ENCODE results near the gene CTLA4.

CTLA4 gene

DNA sequence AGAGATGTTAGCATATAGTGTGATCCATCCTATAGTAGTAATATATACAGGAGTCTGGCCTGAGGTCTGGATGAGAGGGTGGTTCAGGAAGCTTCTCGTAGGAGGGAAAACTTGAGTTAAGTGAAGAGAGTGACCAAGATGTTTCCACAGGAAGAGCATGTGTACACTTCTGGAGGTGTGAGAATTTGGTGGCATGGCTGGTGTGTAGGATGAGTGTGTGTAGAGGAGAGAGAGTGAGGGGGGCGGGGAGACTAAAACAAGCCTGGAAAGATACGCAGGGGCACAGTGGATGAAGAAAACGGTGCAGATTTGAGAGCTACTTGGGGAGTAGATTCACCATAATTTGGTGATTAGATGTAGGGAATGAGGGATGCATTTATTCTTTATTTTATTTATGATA is 43.5 kb upstream of the CTLA4 start:
- Histone ChIP-seq H3K79me2 (ENCODE audit: insufficient read depth, low read length) (no peaks in the 10 kb centered on the region), H3K4me1 (ENCODE audit: insufficient read depth, low read length, severe bottlenecking) (no peaks in the 10 kb centered on the region), H3K36me3 (ENCODE audit: insufficient read depth, low read length) (no peaks in the 10 kb centered on the region), H3K27ac (ENCODE audit: low read depth, low read length, poor library complexity, severe bottlenecking) (no peak overlapping the region), H3K4me2 (ENCODE audit: low read length) (no peak overlapping the region), H3K27me3 (ENCODE audit: insufficient read depth, low read length) (peaks cover 4% of the 10 kb centered on the region; the same call in 1 of the 2 replicates), H3K4me3 (ENCODE audit: low read depth, low read length, poor library complexity, severe bottlenecking) (no peak overlapping the region), H4K20me1 (ENCODE audit: insufficient read depth, low read length) (no peaks in the 10 kb centered on the region), H2AFZ (ENCODE audit: low read length) (no peak overlapping the region), H3K9me3 (ENCODE audit: low read length) (no peaks in the 10 kb centered on the region), H3F3A (ENCODE audit: insufficient read depth, low read length) (no peaks in the 10 kb centered on the region), H3K9ac (ENCODE audit: low read length) (no peak overlapping the region), H3K9me2 (ENCODE audit: low read depth, low read length) (no peaks in the 10 kb centered on the region)
- TF ChIP-seq EZH2 (IDR thresholded peaks at IDR 0.05; ENCODE audit: borderline replicate concordance, low read length), result no peak
- TF ChIP-seq, protein P1, sequence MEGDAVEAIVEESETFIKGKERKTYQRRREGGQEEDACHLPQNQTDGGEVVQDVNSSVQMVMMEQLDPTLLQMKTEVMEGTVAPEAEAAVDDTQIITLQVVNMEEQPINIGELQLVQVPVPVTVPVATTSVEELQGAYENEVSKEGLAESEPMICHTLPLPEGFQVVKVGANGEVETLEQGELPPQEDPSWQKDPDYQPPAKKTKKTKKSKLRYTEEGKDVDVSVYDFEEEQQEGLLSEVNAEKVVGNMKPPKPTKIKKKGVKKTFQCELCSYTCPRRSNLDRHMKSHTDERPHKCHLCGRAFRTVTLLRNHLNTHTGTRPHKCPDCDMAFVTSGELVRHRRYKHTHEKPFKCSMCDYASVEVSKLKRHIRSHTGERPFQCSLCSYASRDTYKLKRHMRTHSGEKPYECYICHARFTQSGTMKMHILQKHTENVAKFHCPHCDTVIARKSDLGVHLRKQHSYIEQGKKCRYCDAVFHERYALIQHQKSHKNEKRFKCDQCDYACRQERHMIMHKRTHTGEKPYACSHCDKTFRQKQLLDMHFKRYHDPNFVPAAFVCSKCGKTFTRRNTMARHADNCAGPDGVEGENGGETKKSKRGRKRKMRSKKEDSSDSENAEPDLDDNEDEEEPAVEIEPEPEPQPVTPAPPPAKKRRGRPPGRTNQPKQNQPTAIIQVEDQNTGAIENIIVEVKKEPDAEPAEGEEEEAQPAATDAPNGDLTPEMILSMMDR (IDR thresholded peaks at IDR 0.05; ENCODE audit: low read length), result no peak

DNA sequence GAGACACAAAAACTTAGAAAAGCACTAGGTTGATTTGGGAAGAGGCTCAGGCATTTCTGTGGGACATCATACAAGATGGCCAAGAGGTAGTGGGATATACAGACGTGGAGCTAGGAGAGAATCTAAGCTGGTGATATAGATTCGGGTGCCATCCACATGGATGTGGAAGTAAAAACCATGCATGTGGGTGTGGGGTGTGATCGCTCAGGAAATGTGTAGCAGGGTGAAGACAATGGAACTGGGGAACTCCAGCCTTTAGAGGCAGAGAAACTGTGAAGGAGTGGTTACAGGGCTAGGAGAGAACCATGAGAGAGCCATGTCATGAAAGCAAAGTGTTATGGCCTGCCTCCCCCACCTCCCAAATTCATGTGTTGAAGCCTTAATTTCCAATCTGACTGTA is 43.0 kb upstream of the CTLA4 start:
- no peak overlapping the region for H2AFZ ChIP-seq (ENCODE audit: low read length)
- no peaks in the 10 kb centered on the region for H3K9me3 ChIP-seq (ENCODE audit: low read length)
- no peak overlapping the region for H3K9ac ChIP-seq (ENCODE audit: low read length)
- H3K4me1 ChIP-seq (ENCODE audit: insufficient read depth, low read length, severe bottlenecking), result no peaks in the 10 kb centered on the region
- H3K4me3 ChIP-seq (ENCODE audit: low read depth, low read length, poor library complexity, severe bottlenecking), result no peak overlapping the region
- H3K4me2 ChIP-seq (ENCODE audit: low read length), result no peak overlapping the region
- H3K27ac ChIP-seq (ENCODE audit: low read depth, low read length, poor library complexity, severe bottlenecking), result no peak overlapping the region
- H3F3A ChIP-seq (ENCODE audit: insufficient read depth, low read length), result no peaks in the 10 kb centered on the region
- H3K9me2 ChIP-seq (ENCODE audit: low read depth, low read length), result no peaks in the 10 kb centered on the region
- H3K27me3 ChIP-seq (ENCODE audit: insufficient read depth, low read length), result peaks cover 4% of the 10 kb centered on the region; the same call in 1 of the 2 replicates
- no peaks in the 10 kb centered on the region for H4K20me1 ChIP-seq (ENCODE audit: insufficient read depth, low read length)
- TF ChIP-seq, protein P1 (IDR thresholded peaks at IDR 0.05; ENCODE audit: low read length), result no peak
- no peak for TF ChIP-seq EZH2 (IDR thresholded peaks at IDR 0.05; ENCODE audit: borderline replicate concordance, low read length)
- H3K36me3 ChIP-seq (ENCODE audit: insufficient read depth, low read length), result no peaks in the 10 kb centered on the region
- no peaks in the 10 kb centered on the region for H3K79me2 ChIP-seq (ENCODE audit: insufficient read depth, low read length)

DNA sequence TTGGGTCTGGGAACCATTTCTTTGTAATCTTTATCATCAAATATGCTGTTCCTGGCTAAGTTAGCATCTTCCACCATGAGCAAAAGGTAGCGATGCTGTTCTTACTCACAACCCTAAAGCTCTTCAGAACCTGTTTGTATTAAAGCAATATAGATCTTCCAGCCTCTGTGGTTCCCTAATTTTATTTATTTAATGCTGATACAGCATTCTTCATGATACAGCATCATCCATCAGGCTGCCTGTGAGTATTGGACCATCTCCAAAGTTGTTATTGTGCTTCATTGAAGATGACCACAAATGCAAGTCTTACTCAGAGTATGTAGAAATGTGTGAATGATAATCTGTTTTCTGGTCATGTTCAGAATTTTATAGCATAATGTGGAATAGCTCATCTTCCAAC is 40.9 kb upstream of the CTLA4 start:
- Histone ChIP-seq H4K20me1 (ENCODE audit: insufficient read depth, low read length) (no peaks in the 10 kb centered on the region), H3F3A (ENCODE audit: insufficient read depth, low read length) (no peaks in the 10 kb centered on the region), H3K4me1 (ENCODE audit: insufficient read depth, low read length, severe bottlenecking) (no peaks in the 10 kb centered on the region), H3K4me2 (ENCODE audit: low read length) (no peak overlapping the region), H3K27ac (ENCODE audit: low read depth, low read length, poor library complexity, severe bottlenecking) (no peak overlapping the region), H3K27me3 (ENCODE audit: insufficient read depth, low read length) (peaks cover 4% of the 10 kb centered on the region; the same call in 1 of the 2 replicates), H3K4me3 (ENCODE audit: low read depth, low read length, poor library complexity, severe bottlenecking) (no peak overlapping the region), H3K36me3 (ENCODE audit: insufficient read depth, low read length) (no peaks in the 10 kb centered on the region), H2AFZ (ENCODE audit: low read length) (no peak overlapping the region), H3K79me2 (ENCODE audit: insufficient read depth, low read length) (no peaks in the 10 kb centered on the region), H3K9me2 (ENCODE audit: low read depth, low read length) (no peaks in the 10 kb centered on the region), H3K9ac (ENCODE audit: low read length) (no peak overlapping the region), H3K9me3 (ENCODE audit: low read length) (no peaks in the 10 kb centered on the region)
- TF ChIP-seq EZH2 (IDR thresholded peaks at IDR 0.05; ENCODE audit: borderline replicate concordance, low read length), result no peak
- TF ChIP-seq, protein P1 (IDR thresholded peaks at IDR 0.05; ENCODE audit: low read length), result no peak

Measured in OCI-LY1 (cell line).